ACHN (cell line): Measurements from ENCODE around the gene TRIM24.
"Not testable (repeated sequence)": the region's sequence is repeated elsewhere in the genome, so short reads cannot be mapped to it uniquely, and the experiment has no call there.

Source experiments
- DNase-seq: peaks from one replicate; pipeline ENCODE4 v3.0.0-alpha.2; 2015
- in situ Hi-C: cut with HindIII; loops from 2 replicates; pipeline ENCODE4 v1.10.0; 2017; ENCODE audit warnings: low sequenced_read_pairs, low pct_ligation_motif_present, low pct_unique_long_range_greater_than_20kb

TRIM24 gene

DNA sequence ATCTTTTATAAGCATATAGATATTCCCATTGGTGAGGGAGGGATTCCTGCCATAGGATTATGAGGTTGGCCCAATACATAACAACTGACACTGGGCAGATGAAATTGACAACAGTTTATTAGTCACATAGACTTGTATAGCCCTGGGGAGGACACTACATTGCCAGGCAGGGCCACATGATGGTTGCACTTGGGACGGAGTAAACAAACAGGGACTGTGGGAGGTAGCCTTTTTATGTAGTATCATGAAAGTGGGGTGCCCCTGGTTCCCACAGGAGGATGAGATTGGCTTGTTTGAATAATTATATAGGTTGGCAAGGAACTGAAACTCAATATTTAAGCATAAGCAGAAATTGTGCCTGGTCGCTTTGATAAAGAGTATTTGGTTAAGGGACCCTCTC, 23.5 kb downstream of the TRIM24 start:
- in situ Hi-C loops: no loop called here

DNA sequence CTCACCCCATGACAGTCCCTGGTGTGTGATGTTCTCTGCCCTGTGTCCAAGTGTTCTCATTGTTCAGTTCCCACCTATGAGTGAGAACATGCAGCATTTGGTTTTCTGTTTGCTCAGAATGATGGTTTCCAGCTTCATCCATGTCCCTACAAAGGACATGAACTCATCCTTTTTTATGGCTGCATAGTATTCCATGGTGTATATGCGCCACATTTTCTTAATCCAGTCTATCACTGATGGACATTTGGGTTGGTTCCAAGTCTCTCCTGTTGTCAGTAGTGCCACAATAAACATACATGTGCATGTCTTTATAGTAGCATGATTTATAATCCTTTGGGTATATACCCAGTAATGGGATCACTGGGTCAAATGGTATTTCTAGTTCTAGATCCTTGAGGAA, 25.4 kb downstream of the TRIM24 start:
- in situ Hi-C loops, DNase-seq: not testable (repeated sequence)

More for the DNA sequence above, 23.5 kb downstream of the TRIM24 start:
- no peak for DNase-seq

DNA sequence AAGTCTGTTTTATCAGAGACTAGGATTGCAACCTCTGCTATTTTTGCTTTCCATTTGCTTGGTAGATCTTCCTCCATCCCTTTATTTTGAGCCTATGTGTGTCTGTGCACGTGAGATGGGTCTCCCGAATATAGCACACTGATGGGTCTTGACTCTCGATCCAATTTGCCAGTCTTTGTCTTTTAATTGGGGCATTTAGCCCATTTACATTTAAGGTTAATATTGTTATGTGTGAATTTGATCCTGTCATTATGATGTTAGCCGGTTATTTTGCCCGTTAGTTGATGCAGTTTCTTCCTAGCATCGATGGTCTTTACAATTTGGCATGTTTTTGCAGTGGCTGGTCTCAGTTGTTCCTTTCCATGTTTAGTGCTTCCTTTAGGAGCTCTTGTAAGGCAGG, 29.1 kb downstream of the TRIM24 start:
- in situ Hi-C loops, DNase-seq: not testable (repeated sequence)

DNA sequence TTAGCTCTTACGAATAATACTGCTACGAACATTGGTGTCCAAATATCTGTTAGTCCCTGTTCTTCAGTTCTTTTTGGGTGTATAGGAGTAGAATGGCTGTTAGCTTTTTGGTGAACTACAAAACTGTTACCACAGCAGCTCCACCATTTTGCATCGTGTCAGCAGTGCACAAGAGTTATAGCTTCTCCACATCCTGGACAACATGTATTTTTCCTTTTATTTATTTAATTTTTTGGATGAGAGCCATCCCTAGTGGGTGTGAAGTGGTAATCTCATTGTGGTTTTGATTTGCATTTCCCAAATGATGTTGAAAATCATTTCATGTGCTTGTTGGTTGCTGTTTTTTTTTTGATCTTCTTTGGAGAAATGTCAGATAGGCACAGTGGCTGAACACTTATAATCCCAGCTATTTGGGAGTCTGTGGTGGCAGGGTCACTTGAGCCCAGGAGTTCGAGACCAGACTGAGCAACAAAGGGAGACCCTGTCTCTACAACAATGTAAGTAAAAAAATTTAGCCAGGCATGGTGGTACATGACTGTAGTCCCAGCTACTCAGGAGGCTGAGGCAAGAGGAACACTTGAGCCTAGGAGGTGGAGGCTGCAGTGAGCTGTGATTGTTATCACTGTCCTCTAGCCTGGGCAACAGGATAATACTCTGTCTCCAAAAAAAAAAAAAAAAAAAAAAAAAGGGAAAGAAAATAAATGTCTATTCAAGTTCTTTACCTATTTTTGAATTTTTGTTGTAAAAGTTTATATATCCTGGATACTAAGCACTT, 31.7 kb downstream of the TRIM24 start:
- in situ Hi-C loops: no loop called here
- no peak for DNase-seq

DNA sequence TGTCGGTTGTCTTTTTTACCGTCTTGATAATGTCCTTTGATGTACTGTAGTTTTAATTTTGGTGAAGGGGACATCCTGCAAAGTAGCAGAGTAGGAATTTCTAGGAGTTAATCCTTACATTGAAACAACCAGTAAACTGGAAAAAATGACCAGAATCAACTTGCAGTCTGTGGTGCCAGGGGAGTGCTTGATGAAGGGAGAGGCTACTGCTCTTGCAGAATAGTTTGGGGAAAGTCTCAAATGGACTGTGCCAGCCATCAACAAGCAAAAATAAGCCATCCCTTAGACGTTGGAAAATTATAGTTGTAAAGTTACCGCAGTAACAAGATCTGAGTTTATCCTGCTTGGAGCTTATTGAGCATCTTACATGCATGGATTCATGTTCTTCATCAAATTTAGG, 32.4 kb downstream of the TRIM24 start:
- DNase-seq: no peak
- in situ Hi-C loops: no loop called here

DNA sequence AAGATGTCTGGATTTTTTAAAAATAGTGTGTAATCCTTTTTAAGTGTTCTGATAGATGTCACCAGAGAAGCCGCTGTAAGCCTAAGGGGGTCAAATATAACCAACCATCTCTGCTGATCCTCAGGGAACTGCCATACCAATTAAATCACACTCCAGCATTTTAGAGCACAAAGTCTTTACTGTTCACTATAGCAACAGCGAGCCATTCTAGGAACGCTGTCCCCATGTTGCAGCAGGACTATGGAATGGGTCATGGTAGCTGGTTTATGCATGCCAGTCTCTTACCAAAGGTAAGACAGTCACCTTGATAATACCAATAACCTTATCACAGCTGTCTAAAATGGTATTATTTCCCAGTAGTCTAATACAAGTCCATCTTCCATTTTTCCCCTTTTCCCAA, 33.5 kb downstream of the TRIM24 start:
- in situ Hi-C loops: no loop called here
- DNase-seq: no peak

DNA sequence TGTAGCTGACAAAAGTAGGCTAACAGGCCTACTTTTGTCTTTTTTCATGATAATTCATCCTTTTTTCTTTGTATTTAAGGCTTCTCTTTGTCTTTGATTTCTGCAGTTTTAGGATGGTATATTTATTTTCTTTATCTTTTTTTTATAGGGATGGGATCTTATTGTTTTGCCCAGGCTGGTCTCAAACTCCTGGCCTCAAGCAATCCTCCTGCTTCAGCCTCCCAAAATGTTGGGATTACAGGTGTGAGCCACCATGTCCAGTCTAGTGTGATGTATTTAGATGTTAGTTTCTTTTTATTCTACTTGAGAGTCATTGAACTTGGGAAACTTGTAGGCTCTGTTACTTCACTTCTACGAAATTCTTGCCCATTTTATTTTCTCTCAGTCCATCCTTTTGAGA, 35.4 kb downstream of the TRIM24 start:
- DNase-seq: no peak
- in situ Hi-C loops: no loop called here

DNA sequence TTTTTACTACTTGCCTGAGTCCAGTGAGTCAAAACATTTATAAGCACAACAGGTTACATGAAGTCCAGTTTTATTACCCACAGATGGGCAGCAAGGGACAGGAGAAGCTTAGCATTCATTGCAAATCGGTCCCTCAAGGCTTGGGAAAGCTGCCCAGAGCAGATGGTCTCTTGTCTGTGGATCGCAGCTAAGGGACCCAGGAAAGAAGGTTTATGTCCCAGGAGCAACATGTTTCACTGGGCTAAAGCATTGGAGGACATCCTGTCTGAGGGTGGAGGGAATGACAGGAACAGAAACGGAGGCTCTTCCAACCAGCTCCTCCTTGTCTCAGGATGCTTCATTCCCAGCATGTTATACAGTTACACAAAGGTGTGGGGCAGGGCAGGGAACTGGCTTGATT, 39.3 kb downstream of the TRIM24 start:
- DNase-seq: no peak
- in situ Hi-C loops: no loop called here

DNA sequence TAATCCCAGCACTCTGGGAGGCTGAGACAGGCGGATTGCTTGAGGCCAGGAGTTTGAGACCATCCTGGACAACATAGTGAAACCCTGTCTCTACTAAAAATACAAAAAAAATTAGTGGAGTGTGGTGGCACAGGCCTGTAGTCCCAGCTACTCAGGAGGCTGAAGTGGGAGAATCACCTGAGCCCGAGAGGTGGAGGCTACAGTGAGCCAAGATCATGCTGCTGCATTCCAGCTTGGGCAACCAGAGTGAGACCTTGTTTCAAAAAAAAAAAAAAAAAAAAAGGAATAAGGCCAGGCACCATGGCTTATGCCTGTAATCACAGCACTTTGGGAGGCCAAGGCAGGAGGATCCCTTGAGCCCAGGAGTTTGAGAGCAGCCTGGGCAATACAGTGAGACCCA, 40.2 kb downstream of the TRIM24 start:
- in situ Hi-C loops, DNase-seq: not testable (repeated sequence)

DNA sequence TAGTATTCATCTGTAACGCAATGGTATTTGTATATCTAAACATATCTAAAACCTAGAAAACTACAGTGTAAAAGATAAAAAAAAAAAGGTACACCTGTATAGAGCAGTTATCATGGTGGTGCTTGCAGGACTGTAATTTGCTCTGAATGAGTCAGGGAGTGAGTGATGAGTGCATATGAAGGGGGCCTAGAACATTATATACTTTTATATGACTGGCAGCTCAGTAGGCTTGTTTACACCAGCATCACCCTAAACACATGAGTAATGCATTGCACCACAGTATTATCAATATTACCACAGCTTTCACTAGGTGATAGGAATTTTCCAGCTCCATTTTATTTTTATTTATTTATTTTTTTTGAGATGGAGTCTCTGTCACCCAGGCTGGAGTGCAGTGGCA, 40.8 kb downstream of the TRIM24 start:
- in situ Hi-C loops: no loop called here

DNA sequence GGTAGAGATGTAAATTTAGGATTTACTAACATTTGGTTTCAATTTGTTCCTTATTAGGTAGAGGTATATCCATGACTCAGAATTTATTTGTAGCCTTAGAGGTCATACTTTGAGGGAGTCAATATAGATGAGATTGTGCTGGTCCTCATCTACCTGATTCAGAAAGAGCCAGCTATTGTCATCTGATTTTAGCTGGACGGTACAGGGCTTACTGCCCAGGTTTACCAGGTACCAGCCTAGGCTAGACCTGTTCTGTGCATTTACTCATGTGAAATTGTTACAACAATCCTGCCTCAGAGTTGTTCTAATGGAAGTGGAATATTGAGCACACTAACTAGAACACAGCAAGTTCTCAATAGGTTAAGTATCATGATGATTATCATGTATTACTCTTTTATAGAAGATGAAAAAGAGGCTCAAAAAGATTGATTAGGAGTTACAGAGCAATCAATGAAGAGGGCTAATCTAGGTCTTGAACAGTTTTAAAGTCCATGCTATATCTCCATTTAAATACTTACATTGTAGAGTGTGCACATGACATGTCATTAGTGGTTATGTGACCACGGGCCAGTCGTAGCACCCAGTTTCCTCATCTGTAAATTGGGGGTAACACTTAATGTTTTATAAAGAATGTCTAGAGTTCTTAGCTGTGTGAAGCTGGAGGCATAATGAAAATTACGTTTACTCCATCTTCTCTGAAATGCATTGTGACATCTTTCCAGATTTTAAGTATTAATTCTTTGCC, 42.1 kb downstream of the TRIM24 start:
- DNase-seq: no peak
- in situ Hi-C loops: no loop called here

More for the DNA sequence above, 40.8 kb downstream of the TRIM24 start:
- no peak for DNase-seq

DNA sequence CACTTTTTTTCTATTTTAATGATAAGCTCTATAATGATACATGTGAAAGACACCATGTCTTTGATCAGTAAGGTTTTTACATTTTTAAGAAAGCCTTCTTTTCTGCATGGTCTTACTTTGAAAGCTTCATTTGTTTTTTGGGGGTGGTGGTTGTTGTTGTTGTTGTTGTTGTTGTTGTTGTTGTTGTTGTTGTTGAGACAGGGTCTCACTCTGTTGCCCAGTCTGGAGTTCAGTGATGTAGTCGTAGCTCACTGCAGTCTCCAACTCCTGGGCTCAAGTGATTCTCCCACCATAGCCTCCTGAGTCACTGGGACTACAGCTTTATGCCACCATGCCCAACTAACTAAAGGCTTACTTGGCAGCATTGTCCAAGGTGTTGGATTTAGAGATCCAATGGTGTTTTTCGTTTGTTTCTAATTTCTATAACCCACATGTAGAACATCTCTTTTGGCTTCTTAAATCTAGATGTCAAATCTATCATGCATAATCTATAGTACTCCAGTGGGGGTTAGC, 45.4 kb downstream of the TRIM24 start:
- no peak for DNase-seq
- in situ Hi-C loops: no loop called here

DNA sequence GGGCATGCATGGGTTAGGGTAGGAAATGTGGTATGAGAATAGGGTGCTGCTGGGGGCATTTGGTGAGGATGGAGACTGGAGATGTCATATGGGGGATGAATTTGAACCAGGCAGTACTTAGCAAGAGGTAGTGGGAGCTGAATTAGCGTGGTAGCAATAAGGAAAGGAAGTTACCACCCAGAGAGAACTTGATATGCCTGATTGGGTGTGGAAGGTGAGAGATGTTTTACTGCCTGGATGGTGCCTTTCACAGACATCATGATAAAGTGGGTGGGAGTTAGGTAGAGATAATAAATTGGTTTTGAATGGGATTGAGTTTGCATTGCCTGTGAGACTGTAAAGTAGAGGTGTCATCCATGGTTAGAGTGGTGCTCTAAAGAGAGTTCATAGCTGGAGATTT, 46.7 kb downstream of the TRIM24 start:
- no peak for DNase-seq
- in situ Hi-C loops: no loop called here

DNA sequence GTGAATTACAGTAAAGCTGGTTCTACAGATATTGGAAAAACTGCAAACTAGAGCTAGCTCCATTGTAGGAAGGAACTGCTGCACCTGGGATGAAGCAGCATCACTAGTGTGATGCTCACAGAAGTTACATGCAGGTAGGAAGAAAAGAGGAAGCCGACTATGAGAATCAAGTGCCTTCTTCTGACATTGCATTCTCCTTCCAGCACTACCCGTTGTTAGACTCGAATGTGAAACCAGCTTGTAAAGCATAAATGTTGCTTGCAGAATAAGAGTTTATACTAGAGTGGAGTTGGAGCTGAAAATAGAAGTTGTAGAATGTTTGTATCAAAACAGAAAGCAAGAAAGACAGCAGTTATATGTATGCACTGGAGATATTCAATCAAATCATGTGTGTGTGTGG, 49.9 kb downstream of the TRIM24 start:
- no peak for DNase-seq
- in situ Hi-C loops: no loop called here

DNA sequence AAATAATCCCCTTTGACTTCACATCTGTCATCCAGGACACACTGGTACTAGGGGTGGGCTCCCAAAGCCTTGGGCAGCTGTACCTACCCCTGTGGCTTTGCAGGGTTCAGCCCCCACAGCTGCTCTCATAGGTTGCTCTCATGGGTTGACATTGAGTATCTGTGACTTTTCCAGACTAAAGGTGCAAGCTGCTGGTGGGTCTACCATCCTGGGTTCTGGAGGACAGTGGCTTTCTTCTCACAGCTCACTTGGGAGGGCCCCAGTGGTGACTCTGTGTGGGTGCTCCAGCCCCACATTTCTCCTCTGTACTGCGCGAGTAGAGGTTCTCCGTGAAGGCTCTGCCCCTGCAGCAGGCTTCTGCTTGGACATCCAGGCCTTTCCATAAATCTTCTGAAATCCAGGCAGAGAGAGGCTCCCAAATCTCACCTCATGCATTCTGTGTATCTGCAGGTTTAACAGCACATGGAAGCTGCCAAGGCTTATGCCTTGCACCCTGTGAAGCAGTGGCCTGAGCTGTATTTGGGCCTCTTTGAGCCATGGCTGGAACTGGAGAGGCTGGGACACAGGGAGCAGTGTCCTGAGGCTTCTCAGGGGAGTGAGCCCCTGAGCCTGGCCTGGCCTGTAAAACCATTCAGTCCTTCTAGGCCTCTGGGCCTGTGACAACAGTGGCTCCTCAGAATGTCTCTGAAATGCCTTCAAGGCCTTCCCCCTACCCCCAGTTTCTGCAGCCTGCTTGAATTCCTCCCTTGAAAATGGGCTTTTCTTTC, 52.2 kb downstream of the TRIM24 start:
- in situ Hi-C loops: no loop called here
- DNase-seq: no peak

DNA sequence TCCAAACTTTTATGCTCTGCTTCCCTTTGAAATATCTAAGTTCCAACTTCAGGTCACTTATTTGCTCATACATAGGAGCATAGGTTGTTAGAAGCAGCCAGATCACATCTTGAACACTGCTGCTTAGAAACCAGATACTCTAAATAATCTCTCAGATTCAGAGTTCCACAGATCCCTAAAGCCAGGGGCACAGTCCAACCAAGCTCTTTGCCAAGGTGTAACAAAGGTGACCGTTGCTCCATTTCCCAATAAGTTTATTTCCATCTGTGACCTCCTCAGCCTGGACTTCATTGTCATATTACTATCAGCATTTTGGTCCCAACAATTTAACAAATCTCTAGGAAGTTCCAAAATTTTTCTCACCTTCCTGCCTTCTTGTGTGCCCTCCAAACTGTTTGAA, 52.8 kb downstream of the TRIM24 start:
- in situ Hi-C loops: no loop called here
- DNase-seq: no peak

DNA sequence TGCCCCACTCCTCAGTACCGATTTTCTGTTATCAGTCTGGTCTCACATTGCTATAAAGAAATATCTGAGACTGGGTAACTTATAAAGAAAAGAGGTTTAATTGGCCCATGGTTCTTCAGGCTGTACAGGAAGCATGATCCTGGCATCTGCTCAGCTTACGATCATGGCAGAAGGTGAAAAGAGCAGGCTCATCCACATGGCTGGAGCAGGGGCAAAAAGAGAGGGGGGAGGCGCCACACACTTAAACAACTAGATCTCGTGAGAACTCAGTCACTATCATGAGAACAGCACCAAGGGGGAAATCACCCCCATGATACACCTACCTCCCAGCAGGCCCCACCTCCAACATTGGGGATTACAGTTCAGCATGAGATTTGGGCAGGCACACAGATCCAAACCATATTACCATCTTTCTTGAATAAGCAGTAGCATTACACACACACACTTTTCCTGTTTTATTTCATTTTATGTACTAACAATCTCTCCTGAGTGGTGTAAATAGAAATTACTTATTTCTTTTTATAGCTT, 53.3 kb downstream of the TRIM24 start:
- DNase-seq: no peak
- in situ Hi-C loops: no loop called here

DNA sequence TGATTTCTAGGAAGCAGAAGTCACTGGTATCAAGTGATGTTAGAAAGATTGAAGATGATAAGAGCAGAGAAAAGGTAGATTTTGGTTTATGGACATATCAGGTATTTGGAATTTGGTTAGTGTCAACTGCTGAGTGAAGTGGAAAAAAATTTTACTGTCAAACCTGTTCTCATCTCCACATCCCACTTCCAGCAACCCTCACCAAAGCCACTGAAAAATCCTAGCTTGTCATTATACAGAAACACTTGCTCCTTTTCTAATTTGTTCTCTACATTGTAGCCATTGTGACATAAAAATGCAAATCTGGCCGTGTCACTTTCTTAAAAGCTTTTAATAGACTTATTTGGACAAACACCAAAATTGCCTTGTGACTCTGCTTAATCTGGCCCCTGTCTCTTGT, 54.0 kb downstream of the TRIM24 start:
- in situ Hi-C loops: no loop called here
- DNase-seq: no peak

DNA sequence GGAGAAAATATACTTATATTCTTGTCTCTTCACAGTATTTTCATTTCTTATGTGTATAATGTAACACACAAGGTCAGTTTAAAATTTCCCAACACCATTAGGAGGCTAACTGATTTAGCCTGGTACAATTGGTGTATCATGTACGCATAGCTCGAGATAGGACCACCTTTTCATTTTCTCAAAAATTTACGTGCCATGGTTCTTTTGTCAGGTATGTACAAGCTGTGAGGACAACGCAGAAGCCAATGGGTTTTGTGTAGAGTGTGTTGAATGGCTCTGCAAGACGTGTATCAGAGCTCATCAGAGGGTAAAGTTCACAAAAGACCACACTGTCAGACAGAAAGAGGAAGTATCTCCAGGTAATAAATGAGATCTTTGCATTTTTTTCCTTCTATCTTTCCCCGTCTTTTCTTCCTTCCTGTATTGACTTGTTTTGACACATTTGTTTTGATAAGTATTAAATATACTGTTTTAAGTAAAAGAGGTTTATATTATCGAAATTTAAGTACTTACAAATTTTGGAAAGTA, 55.0 kb downstream of the TRIM24 start:
- in situ Hi-C loops: no loop called here

More for the DNA sequence above, 55.0 kb downstream of the TRIM24 start:
- DNase-seq: no peak
